Activated CD4-positive, alpha-beta T cell treated with anti-CD3 and anti-CD28 coated beads for 4 hours (primary cell): Measurements from ENCODE around the gene SEMA5B.

ENCODE experiments used
- DNase-seq, 2 donors: peaks; one replicate each; pipeline ENCODE4 v3.0.0-alpha.2; 2020

Gene SEMA5B

GRCh38 chr3:123021996-123022510 lies 5.5 kb downstream of the SEMA5B start:
- no peak for DNase-seq

GRCh38 chr3:123021388-123021787 lies 6.2 kb downstream of the SEMA5B start:
- DNase-seq: no peak

- no peak for DNase-seq
Observed at GRCh38 chr3:123020709-123021108, 6.9 kb downstream of the SEMA5B start.

GRCh38 chr3:123019591-123019990 lies 8.0 kb downstream of the SEMA5B start:
- no peak for DNase-seq

- DNase-seq: no peak
Observed at GRCh38 chr3:123019161-123019560, 8.4 kb downstream of the SEMA5B start.

GRCh38 chr3:123018683-123019082 lies 8.9 kb downstream of the SEMA5B start:
- no peak for DNase-seq

GRCh38 chr3:123015596-123015995 lies 12.0 kb downstream of the SEMA5B start:
- DNase-seq: no peak

GRCh38 chr3:123013876-123014275 lies 13.7 kb downstream of the SEMA5B start:
- no peak for DNase-seq

GRCh38 chr3:123012652-123013051 lies 14.9 kb downstream of the SEMA5B start:
- DNase-seq: no peak

- DNase-seq: no peak
Observed at GRCh38 chr3:123011447-123011846, 16.1 kb downstream of the SEMA5B start.

- no peak for DNase-seq
Observed at GRCh38 chr3:123008840-123009239, 18.7 kb downstream of the SEMA5B start.

- no peak for DNase-seq
Observed at GRCh38 chr3:123006609-123007008, 21.0 kb downstream of the SEMA5B start.

- no peak for DNase-seq
Observed at GRCh38 chr3:123005291-123005690, 22.3 kb downstream of the SEMA5B start.

- DNase-seq: no peak
Observed at GRCh38 chr3:123004201-123004918, 23.2 kb downstream of the SEMA5B start.

GRCh38 chr3:123002749-123003497 lies 24.6 kb downstream of the SEMA5B start:
- DNase-seq: no peak

- no peak for DNase-seq
Observed at GRCh38 chr3:123002100-123002748, 25.3 kb downstream of the SEMA5B start.

- DNase-seq: no peak
Observed at GRCh38 chr3:122998856-122999255, 28.7 kb downstream of the SEMA5B start.

GRCh38 chr3:122998206-122998605 lies 29.4 kb downstream of the SEMA5B start:
- DNase-seq: no peak

- no peak for DNase-seq
Observed at GRCh38 chr3:122996038-122996580, 31.5 kb downstream of the SEMA5B start.

- DNase-seq: no peak
Observed at GRCh38 chr3:122994954-122995353, 32.6 kb downstream of the SEMA5B start.

GRCh38 chr3:122993124-122993978 lies 34.2 kb downstream of the SEMA5B start:
- no peak for DNase-seq

GRCh38 chr3:122992676-122993075 lies 34.9 kb downstream of the SEMA5B start:
- no peak for DNase-seq
